C4-2B (cell line): ENCODE results near the gene C13orf42.

Source experiments
- ZFX ChIP-seq: fragments of 450-650 bp; IDR thresholded peaks from 2 replicates; pipeline ENCODE4 v1.6.1; 2017
- TF ChIP-seq, protein P1 (sequence below): fragments of 450-650 bp; conservative IDR thresholded peaks from 2 replicates; pipeline ENCODE4 v1.5.1; 2017; ENCODE audit warnings: mild to moderate bottlenecking

DNA sequence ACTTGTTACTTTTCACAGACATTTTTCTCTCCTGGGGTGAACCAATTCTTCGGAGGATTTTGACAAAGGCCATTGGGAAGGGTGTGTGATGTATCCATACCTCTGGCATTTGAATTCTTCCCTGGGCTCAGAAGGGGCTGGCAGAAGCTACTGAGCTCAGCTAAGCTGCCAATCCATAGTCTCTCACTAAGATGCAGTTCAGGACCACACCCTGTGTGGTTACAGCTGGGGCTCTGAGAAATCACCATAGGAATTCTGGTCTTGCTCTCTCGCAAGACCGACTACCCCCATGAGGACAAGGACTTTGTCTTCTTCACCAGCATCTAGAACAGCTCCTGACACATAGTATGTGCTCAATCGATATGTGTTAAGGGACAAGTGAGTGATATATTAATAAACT, 6.0 kb downstream of the C13orf42 start:
- TF ChIP-seq, protein P1, sequence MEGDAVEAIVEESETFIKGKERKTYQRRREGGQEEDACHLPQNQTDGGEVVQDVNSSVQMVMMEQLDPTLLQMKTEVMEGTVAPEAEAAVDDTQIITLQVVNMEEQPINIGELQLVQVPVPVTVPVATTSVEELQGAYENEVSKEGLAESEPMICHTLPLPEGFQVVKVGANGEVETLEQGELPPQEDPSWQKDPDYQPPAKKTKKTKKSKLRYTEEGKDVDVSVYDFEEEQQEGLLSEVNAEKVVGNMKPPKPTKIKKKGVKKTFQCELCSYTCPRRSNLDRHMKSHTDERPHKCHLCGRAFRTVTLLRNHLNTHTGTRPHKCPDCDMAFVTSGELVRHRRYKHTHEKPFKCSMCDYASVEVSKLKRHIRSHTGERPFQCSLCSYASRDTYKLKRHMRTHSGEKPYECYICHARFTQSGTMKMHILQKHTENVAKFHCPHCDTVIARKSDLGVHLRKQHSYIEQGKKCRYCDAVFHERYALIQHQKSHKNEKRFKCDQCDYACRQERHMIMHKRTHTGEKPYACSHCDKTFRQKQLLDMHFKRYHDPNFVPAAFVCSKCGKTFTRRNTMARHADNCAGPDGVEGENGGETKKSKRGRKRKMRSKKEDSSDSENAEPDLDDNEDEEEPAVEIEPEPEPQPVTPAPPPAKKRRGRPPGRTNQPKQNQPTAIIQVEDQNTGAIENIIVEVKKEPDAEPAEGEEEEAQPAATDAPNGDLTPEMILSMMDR, result no peak
- no peak for TF ChIP-seq ZFX
